MG63 (cell line): ENCODE results near the gene CKS2. TPM values are rescaled to one million over a fixed set of nuclear protein-coding genes. Genes with fewer than 3 reads are reported as not detected.

ENCODE experiments used
- DNase-seq: peaks from one replicate; pipeline ENCODE4 v3.0.0-alpha.2; 2020
- H3K27me3 ChIP-seq: fragments of 250-450 bp; sonication (Bioruptor Pico); 2 replicates; pipeline ENCODE4 v1.5.1; 2020; ENCODE audit warnings: mild to moderate bottlenecking, moderate library complexity
- H3K36me3 ChIP-seq: fragments of 250-450 bp; sonication (Bioruptor Pico); 2 replicates; pipeline ENCODE4 v1.5.1; 2020; ENCODE audit warnings: mild to moderate bottlenecking, moderate library complexity
- H3K4me3 ChIP-seq: fragments of 250-450 bp; sonication (Bioruptor Pico); 2 replicates; pipeline ENCODE4 v1.5.1; 2020; ENCODE audit warnings: mild to moderate bottlenecking, moderate library complexity
- H3K9me3 ChIP-seq: fragments of 250-450 bp; sonication (Bioruptor Pico); 2 replicates; pipeline ENCODE4 v1.5.1; 2020; ENCODE audit warnings: mild to moderate bottlenecking, moderate library complexity
- total RNA-seq: library from RNA; depleted of rRNA; stranded (reverse); fragments of >200 nt; shearing (Covaris generic); gene quantifications from 2 replicates; pipeline ENCODE4 v1.2.3, GENCODE V29; 2014; ENCODE audit warnings: low replicate concordance

The CKS2 gene
- total RNA-seq, 1 experiment from 2014 or later: 335 TPM

GRCh38 chr9:89356782-89357181 is 45.8 kb downstream of the CKS2 start:
- no peak for DNase-seq
- Histone ChIP-seq H3K4me3 (no peak overlapping the region), H3K36me3 (peaks cover 25% of the 10 kb centered on the region), H3K9me3 (no peaks in the 10 kb centered on the region), H3K27me3 (no peaks in the 10 kb centered on the region)

GRCh38 chr9:89357331-89358197 is 46.6 kb downstream of the CKS2 start:
- no peak for DNase-seq
- Histone ChIP-seq H3K27me3 (no peaks in the 10 kb centered on the region), H3K9me3 (no peaks in the 10 kb centered on the region), H3K36me3 (peaks cover 22% of the 10 kb centered on the region), H3K4me3 (no peak overlapping the region)

- no peaks in the 10 kb centered on the region for H3K9me3 ChIP-seq
- H3K4me3 ChIP-seq: no peak overlapping the region
- no peaks in the 10 kb centered on the region for H3K27me3 ChIP-seq
- no peak for DNase-seq
- H3K36me3 ChIP-seq: peaks cover 20% of the 10 kb centered on the region
Measured at GRCh38 chr9:89358376-89358916, 47.5 kb downstream of the CKS2 start.

DNA sequence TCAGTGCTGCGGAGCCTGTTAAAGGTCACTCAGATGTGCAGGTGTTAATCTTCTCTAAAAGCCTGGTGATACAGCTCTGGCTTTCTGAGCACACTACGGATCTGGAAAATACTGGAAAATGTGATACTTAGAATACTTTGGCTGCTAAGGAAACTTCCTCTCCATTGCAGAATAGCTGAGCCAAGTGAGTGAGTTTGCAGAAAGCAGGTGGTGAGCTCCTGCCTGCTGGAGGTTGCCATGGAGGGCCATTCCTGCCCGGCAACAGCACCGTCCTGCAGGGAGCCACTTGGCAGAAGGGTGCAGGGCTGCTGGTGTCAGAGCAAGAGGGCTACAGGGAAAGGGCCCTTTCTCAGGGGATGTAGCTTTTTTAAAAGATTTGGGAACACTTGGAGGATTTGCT is 48.0 kb downstream of the CKS2 start:
- no peaks in the 10 kb centered on the region for H3K9me3 ChIP-seq
- DNase-seq: no peak
- H3K27me3 ChIP-seq: no peaks in the 10 kb centered on the region
- H3K36me3 ChIP-seq: peaks cover 20% of the 10 kb centered on the region
- no peak overlapping the region for H3K4me3 ChIP-seq

GRCh38 chr9:89359751-89360261 is 48.8 kb downstream of the CKS2 start:
- peaks cover 17% of the 10 kb centered on the region for H3K36me3 ChIP-seq
- DNase-seq: no peak

GRCh38 chr9:89360465-89360864 is 49.5 kb downstream of the CKS2 start:
- Histone ChIP-seq H3K9me3 (no peaks in the 10 kb centered on the region), H3K36me3 (peaks cover 11% of the 10 kb centered on the region), H3K27me3 (no peaks in the 10 kb centered on the region), H3K4me3 (no peak overlapping the region)
- DNase-seq: no peak

More at GRCh38 chr9:89359751-89360261, 48.8 kb downstream of the CKS2 start:
- Histone ChIP-seq H3K9me3 (no peaks in the 10 kb centered on the region), H3K27me3 (no peaks in the 10 kb centered on the region), H3K4me3 (no peak overlapping the region)

DNA sequence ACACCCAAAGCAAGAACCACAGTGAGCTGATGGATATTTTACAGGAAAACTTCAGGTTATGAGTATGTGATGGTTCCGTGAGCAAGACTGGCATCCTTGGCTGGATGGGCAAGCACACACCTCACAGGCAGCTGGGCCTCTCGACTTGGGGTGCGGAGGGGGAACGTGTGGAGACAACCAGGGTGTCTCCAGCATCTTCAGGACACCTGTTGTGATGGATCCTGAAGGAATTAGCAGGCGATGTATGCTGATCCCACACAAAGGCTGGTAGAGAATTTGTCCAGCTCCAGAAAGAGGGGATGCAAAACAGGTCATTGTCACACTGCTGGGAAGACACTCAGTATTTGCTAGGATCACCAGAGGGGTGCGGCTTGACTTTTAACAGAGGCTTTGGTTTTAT is 50.0 kb downstream of the CKS2 start:
- H3K9me3 ChIP-seq: no peaks in the 10 kb centered on the region
- no peak for DNase-seq
- peaks cover 11% of the 10 kb centered on the region for H3K36me3 ChIP-seq
- H3K4me3 ChIP-seq: no peak overlapping the region
- H3K27me3 ChIP-seq: no peaks in the 10 kb centered on the region

DNA sequence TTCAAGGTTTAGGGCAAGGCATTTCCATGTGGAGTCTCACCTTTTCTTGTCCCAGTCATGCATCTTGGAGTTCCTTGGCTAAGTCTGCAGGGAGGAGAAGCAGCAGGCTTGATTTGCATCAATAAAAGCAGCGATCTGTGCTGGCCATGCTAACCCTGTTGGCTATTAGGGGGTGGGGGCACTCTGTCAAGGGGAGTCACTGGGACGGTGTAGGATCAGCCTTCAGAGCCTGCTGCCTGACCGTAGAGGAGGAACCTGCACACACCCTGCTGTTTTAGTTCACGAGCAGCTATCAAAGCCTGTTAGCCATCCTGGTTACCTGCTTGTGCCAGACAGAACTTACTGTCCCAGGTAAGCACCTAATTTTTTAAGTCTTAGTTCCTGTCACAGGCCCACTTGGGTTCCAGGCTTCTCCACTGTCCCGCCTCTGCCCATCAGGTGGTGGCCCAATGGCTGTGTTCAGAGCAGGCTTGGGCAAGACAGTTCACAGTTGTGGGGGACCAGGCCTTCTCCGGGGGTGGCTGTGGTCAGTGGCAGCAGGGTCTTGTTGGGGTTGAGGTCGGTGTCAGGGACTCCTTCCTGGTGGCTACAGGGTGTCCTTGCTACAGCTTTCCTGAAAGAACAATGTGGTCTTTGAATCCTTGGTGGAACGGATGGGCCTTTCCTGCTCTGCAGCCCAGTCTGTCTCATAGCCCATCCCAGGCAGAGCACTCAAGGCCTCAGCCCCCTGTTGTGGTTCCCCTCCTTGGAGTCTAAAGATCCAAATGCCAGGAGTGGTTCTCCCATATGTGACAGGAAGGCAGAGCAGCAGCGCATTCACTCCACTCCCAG is 51.0 kb downstream of the CKS2 start:
- no peaks in the 10 kb centered on the region for H3K9me3 ChIP-seq
- no peak for DNase-seq
- no peaks in the 10 kb centered on the region for H3K27me3 ChIP-seq
- H3K4me3 ChIP-seq: no peak overlapping the region
- peaks cover 8% of the 10 kb centered on the region for H3K36me3 ChIP-seq

DNA sequence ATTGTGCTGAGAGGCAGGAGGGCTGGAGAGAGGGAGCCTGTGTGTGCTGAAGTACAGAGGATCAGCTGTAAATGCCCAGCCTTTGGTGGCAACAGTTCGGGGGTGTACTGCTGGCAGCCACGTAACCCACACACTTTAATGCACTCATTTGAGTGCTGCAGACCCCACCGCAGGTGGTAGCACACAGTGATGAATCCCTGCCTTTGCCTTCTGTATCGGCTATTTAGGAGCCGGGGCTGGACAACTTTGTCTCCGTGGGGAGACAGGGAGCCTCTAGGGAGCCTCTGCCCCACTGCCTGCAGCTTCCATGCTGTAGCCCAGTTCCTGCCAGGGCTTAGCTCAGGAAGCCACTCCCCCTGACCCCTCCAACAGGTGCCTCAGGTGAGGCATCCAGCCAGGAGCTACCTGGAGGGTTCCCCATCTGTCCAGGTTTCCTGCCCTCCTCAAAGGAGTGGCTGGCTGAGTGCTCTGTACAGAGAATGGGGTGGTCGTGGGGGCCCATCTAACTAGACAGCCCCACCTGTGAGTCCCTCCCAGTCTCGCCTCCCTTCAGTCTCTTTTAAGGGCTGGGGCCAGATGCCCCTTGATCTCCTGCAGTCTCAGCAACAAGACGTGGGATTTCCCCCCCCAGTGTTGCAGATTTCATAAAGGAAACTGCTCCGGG is 51.8 kb downstream of the CKS2 start:
- DNase-seq: no peak
- peaks cover 8% of the 10 kb centered on the region for H3K36me3 ChIP-seq
- H3K9me3 ChIP-seq: no peaks in the 10 kb centered on the region

DNA sequence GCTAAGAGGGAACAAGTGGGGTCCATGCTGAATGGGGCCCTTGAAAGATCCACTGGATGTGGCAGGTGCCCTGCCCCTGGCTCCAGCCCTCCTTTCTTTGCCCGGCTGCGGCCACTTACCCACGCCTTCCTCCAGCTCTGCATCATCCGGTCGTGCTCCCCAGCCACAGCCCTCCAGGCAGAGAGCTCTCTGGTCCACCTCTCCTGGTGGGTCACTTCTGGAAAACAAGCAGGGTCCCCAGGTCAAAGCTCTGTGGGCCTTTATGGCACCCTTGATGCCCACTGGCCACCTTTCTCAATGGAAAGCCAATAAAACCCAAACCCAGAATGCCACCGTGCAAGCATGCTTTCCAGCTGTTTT is 52.3 kb downstream of the CKS2 start:
- H3K36me3 ChIP-seq: peaks cover 8% of the 10 kb centered on the region
- H3K27me3 ChIP-seq: no peaks in the 10 kb centered on the region
- H3K4me3 ChIP-seq: no peak overlapping the region
- H3K9me3 ChIP-seq: no peaks in the 10 kb centered on the region
- DNase-seq: no peak

More for the DNA sequence above, 51.8 kb downstream of the CKS2 start:
- no peaks in the 10 kb centered on the region for H3K27me3 ChIP-seq
- H3K4me3 ChIP-seq: no peak overlapping the region

DNA sequence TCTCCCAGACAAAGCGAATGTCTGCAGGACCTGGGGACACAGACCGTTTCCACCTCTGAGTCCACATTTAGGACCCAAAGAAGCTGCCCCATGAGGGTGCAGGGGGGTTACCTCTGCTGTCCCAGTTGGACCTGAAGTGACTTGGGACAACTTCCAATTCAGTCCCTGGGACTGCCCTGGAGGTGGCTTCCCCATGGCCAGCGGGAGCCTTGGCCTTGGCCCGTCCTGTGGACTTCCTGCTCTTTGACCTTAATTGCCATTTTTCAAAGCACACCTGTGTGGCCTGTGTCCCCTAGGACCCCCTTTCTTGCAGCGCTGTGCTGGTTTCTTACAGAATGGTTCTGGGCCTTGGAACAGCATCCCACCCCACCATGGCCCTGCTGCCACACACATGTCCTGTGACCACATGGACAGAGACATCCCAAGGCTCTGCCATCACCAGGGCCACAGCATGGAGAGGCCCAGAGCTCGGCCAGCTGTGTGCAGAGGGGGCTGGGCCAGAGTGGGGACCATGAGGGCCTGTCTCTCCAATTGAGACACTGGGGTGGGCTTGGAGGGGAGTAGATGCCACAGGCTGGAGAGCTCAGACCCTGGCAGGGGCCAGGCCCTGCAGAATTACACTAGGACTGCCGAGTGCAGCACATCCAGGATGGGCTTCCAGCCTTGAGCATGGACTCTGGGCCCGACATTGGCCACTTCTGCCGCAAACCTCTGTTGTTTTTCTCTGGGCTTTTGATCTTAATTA is 53.1 kb downstream of the CKS2 start:
- peaks cover 5% of the 10 kb centered on the region for H3K36me3 ChIP-seq
- no peak overlapping the region for H3K4me3 ChIP-seq
- H3K27me3 ChIP-seq: no peaks in the 10 kb centered on the region
- DNase-seq: no peak
- no peaks in the 10 kb centered on the region for H3K9me3 ChIP-seq

- no peak overlapping the region for H3K4me3 ChIP-seq
- no peak for DNase-seq
Measured at GRCh38 chr9:89364666-89365531, 53.9 kb downstream of the CKS2 start.

DNA sequence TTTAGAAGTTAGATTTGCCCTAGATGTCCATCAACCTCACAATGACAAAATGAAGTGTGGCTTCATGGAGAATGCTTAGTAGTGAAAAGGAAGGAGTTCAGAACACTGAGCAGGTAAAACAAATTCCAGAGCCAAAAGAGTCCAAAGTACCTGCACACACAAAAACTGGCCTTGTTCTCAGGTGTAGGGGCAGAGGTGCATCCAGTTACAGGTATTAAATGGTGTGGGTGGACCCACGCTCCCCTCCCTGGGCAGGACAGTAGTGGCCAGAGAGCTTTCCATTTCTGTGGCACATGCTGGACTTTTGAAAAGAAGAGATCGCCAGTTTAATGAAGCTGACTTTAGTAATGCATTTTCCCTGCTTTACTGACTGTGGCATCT is 54.5 kb downstream of the CKS2 start:
- Histone ChIP-seq H3K27me3 (no peaks in the 10 kb centered on the region), H3K4me3 (no peak overlapping the region), H3K9me3 (no peaks in the 10 kb centered on the region), H3K36me3 (peaks cover 4% of the 10 kb centered on the region)
- DNase-seq: no peak

More at GRCh38 chr9:89364666-89365531, 53.9 kb downstream of the CKS2 start:
- Histone ChIP-seq H3K36me3 (peaks cover 4% of the 10 kb centered on the region), H3K9me3 (no peaks in the 10 kb centered on the region), H3K27me3 (no peaks in the 10 kb centered on the region)
